ENCODE results near the gene ZNF783.

The ZNF783 gene

DNA sequence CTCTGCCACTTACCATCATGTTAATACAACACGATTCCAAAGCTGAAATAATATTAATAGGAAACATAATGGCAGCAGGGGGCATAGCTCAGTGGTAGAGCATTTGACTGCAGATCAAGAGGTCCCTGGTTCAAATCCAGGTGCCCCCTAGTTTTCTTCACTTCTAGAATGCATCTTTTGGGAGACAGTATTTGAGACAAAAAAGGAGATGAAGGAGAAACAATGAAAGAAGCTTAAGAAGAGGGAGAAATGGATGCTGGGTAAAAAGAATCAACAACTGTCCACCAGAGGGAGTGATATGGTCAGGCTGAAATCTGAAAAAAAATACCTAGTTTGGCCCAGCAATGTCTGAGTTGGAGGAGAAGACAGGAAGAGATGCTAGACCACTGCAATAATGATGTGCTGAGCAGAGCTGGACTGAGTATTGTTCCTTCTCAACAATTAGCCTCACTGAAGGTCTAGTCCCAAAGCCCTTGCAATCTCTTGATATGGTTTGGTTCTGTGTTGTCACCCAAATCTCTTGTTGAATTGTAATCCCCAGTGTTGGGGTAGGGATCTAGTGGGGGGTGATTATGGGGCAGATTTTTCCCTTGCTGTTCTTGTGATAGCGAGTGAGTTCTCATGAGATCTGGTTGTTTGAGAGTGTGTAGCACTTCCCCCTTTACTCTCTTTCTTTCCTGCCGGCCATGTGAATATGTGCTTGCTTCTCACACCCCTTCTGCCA, 48.3 kb downstream of the ZNF783 start:
- Histone ChIP-seq H3K36me3 (ENCODE audit: control insufficient read depth, insufficient read depth, low read length) (no peaks in the 10 kb centered on the region), H3K27me3 (replicated peaks; ENCODE audit: control insufficient read depth, insufficient read depth, low read length) (no peaks in the 10 kb centered on the region), H3K4me3 (replicated peaks; ENCODE audit: low read depth, low read length) (no peak overlapping the region)
- TF ChIP-seq, protein P1, sequence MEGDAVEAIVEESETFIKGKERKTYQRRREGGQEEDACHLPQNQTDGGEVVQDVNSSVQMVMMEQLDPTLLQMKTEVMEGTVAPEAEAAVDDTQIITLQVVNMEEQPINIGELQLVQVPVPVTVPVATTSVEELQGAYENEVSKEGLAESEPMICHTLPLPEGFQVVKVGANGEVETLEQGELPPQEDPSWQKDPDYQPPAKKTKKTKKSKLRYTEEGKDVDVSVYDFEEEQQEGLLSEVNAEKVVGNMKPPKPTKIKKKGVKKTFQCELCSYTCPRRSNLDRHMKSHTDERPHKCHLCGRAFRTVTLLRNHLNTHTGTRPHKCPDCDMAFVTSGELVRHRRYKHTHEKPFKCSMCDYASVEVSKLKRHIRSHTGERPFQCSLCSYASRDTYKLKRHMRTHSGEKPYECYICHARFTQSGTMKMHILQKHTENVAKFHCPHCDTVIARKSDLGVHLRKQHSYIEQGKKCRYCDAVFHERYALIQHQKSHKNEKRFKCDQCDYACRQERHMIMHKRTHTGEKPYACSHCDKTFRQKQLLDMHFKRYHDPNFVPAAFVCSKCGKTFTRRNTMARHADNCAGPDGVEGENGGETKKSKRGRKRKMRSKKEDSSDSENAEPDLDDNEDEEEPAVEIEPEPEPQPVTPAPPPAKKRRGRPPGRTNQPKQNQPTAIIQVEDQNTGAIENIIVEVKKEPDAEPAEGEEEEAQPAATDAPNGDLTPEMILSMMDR (IDR thresholded peaks at IDR 0.05; ENCODE audit: insufficient read depth, low read length, poor library complexity, severe bottlenecking): peak; percentile 62
- no peak for DNase-seq (ENCODE audit: extremely low read depth, insufficient read length)

DNA sequence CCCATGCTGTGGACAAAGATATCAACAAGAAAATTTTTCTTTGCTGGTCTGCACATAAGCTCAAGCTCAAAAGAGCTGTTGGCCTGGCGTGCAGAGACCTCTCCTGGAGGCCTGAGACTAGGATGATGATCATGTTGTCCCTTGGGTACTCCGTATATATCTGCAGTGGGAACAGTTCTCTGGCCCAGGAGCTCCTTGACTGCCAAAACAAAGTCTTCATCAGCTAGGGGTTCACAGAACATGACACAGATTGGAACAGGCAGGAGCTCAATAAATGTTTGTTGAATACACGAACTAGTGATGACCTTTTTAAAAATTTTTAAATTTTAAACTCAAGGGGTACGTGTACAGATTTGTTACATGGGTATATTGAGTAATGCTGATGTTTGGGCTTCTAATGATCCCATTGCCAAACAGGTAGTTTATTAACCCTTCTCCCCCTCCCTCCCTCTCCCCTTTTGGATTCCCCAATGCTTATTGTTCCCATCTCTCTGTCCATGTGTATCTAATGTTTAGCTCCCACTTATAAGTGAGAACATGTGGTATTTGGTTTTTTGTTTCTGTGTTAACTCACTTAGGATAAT, 49.1 kb downstream of the ZNF783 start:
- TF ChIP-seq, protein P1 (IDR thresholded peaks at IDR 0.05; ENCODE audit: insufficient read depth, low read length, poor library complexity, severe bottlenecking): no peak
- Histone ChIP-seq H3K36me3 (ENCODE audit: control insufficient read depth, insufficient read depth, low read length) (no peaks in the 10 kb centered on the region), H3K4me3 (replicated peaks; ENCODE audit: low read depth, low read length) (no peak overlapping the region), H3K27me3 (replicated peaks; ENCODE audit: control insufficient read depth, insufficient read depth, low read length) (no peaks in the 10 kb centered on the region)
- no peak for DNase-seq (ENCODE audit: extremely low read depth, insufficient read length)

DNA sequence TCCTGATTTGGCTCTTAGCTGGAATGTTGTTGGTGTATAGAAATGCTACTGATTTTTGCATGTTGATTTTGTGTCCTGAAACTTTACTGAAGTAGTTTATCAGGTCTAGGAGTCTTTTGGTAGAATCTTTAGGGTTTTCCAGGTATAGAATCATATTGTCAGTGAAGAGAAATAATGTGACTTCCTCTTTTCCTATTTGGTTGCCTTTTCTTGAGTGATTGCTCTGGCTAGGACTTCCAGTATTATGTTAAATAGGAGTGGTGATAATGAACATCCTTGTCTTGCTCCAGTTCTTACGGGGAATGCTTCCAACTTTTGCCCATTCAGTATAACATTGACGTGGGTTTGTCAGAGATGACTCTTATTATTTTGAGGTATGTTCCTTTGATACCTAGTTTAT, 52.0 kb downstream of the ZNF783 start:
- TF ChIP-seq, protein P1 (IDR thresholded peaks at IDR 0.05; ENCODE audit: insufficient read depth, low read length, poor library complexity, severe bottlenecking): no peak
- no peaks in the 10 kb centered on the region for H3K27me3 ChIP-seq (replicated peaks; ENCODE audit: control insufficient read depth, insufficient read depth, low read length)
- H3K4me3 ChIP-seq (replicated peaks; ENCODE audit: low read depth, low read length): no peak overlapping the region
- H3K36me3 ChIP-seq (ENCODE audit: control insufficient read depth, insufficient read depth, low read length): no peaks in the 10 kb centered on the region
- DNase-seq (ENCODE audit: extremely low read depth, insufficient read length): no peak

DNA sequence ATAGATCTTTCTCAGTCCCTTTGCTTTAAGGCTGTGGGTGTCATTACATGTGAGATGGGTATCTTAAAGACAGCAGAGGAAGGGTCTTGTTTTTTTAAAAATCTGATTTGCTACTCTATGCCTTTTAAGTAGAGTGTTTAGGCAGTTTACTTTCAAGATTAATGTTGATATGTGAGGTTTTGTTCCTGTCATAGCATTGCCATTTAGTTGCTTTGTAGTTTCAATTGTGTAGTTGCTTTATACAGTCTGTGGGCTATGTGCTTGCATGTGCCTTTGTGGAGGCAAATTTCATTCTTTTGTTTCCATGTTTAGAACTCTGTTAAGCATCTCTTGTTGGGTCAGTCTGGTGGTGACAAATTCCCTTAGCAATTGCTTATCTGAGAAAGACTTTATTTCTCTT, 54.6 kb downstream of the ZNF783 start:
- TF ChIP-seq, protein P1 (IDR thresholded peaks at IDR 0.05; ENCODE audit: insufficient read depth, low read length, poor library complexity, severe bottlenecking): no peak
- no peaks in the 10 kb centered on the region for H3K36me3 ChIP-seq (ENCODE audit: control insufficient read depth, insufficient read depth, low read length)
- no peak for DNase-seq (ENCODE audit: extremely low read depth, insufficient read length)
- no peaks in the 10 kb centered on the region for H3K27me3 ChIP-seq (replicated peaks; ENCODE audit: control insufficient read depth, insufficient read depth, low read length)
- no peak overlapping the region for H3K4me3 ChIP-seq (replicated peaks; ENCODE audit: low read depth, low read length)

DNA sequence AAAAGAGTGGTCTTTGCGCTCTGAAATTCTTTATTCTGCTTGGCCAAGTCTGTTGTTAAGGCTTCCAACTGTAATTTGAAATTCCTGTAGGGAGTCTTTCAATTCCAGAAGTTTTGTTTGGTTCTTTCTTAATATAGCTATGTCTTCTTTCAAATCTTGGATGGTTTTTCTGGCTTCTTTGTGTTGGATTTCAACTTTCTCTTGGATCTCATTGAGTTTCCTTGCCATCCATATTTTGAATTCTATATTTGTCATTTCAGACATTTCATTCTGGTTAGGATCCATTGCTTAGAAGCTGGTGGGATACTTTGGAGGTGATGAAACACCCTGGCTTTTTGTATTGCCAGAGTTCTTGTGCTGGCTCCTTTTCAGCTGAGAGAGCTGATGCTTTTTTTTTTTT, 55.5 kb downstream of the ZNF783 start:
- TF ChIP-seq, protein P1 (IDR thresholded peaks at IDR 0.05; ENCODE audit: insufficient read depth, low read length, poor library complexity, severe bottlenecking): no peak
- Histone ChIP-seq H3K36me3 (ENCODE audit: control insufficient read depth, insufficient read depth, low read length) (no peaks in the 10 kb centered on the region), H3K27me3 (replicated peaks; ENCODE audit: control insufficient read depth, insufficient read depth, low read length) (no peaks in the 10 kb centered on the region), H3K4me3 (replicated peaks; ENCODE audit: low read depth, low read length) (no peak overlapping the region)
- DNase-seq (ENCODE audit: extremely low read depth, insufficient read length): no peak
